Measurements from ENCODE around the gene NFATC4. TPM values are rescaled to one million over a fixed set of nuclear protein-coding genes. Genes with fewer than 3 reads are reported as not detected.
"Not testable (repeated sequence)": the region's sequence is repeated elsewhere in the genome, so short reads cannot be mapped to it uniquely, and the experiment has no call there.

Gene NFATC4
- total RNA-seq, 1 donor from 2014 or later = 298 TPM

DNA sequence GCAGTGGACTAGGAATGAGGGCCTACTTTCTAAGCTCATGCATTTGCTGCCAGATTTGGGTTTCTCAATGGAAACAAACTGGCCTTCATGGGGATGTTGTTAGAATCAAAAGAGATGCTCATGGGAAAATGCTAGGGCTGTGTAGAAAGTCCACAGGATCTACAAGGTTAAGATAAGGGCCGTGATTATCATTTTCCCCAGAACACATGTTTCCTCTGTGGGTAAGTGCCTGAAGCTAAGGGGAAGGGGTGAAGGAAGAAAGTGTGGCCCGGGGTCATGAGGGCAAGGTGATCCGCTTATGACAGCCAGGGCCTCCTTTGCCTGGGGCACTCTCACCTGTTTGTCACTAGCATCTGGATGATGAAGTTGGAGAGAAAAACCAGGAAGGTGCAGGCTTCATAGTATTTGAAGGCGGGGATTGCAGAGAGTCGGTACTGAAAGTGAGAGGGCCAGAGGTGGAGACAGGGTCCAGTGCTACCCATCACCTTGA lies 42.9 kb upstream of the NFATC4 start:
- Mint-ChIP-seq H3K27me3 (ENCODE audit: low read depth) (peaks cover 3% of the 10 kb centered on the region), H3K4me1 (peaks cover 5% of the 10 kb centered on the region)
- no peak for DNase-seq (ENCODE audit: low spot score in 2 of 2, unreplicated experiment in 2 of 2)

DNA sequence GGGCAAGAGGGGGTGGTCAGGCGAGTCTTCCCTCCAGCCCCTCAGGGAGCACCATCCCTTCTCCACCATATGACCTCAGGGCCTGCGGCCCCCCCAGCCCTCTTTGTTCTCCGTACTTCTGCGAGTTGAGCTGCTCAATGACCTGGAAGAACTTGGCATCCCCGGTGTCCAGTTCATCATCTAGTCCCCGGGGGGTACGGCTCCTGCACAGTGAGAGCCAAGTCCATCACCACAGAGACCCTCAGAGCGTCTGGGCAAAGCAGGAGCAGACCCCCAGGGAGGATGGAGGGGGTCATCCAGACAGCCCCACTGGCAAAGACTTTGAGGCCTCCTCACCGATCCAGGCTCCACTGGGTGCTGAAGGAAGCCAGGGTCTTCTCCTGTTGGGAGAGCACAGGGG lies 42.0 kb upstream of the NFATC4 start:
- no peaks in the 10 kb centered on the region for H3K9me3 Mint-ChIP-seq
- DNase-seq (ENCODE audit: low spot score in 2 of 2, unreplicated experiment in 2 of 2) = no peak
- peaks cover 4% of the 10 kb centered on the region for H3K27me3 Mint-ChIP-seq (ENCODE audit: low read depth)
- TF ChIP-seq, protein P1, sequence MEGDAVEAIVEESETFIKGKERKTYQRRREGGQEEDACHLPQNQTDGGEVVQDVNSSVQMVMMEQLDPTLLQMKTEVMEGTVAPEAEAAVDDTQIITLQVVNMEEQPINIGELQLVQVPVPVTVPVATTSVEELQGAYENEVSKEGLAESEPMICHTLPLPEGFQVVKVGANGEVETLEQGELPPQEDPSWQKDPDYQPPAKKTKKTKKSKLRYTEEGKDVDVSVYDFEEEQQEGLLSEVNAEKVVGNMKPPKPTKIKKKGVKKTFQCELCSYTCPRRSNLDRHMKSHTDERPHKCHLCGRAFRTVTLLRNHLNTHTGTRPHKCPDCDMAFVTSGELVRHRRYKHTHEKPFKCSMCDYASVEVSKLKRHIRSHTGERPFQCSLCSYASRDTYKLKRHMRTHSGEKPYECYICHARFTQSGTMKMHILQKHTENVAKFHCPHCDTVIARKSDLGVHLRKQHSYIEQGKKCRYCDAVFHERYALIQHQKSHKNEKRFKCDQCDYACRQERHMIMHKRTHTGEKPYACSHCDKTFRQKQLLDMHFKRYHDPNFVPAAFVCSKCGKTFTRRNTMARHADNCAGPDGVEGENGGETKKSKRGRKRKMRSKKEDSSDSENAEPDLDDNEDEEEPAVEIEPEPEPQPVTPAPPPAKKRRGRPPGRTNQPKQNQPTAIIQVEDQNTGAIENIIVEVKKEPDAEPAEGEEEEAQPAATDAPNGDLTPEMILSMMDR (IDR thresholded peaks at IDR 0.05; ENCODE audit: unreplicated experiment) = no peak
- no peaks in the 10 kb centered on the region for H3K36me3 Mint-ChIP-seq
- peaks cover 5% of the 10 kb centered on the region for H3K4me1 Mint-ChIP-seq
- no peak overlapping the region for H3K27ac Mint-ChIP-seq
- H3K4me3 Mint-ChIP-seq = no peak overlapping the region

More for the DNA sequence above, 42.9 kb upstream of the NFATC4 start:
- no peak overlapping the region for H3K27ac Mint-ChIP-seq
- H3K9me3 Mint-ChIP-seq = no peaks in the 10 kb centered on the region
- no peak overlapping the region for H3K4me3 Mint-ChIP-seq
- TF ChIP-seq, protein P1 (IDR thresholded peaks at IDR 0.05; ENCODE audit: unreplicated experiment) = no peak
- no peaks in the 10 kb centered on the region for H3K36me3 Mint-ChIP-seq

DNA sequence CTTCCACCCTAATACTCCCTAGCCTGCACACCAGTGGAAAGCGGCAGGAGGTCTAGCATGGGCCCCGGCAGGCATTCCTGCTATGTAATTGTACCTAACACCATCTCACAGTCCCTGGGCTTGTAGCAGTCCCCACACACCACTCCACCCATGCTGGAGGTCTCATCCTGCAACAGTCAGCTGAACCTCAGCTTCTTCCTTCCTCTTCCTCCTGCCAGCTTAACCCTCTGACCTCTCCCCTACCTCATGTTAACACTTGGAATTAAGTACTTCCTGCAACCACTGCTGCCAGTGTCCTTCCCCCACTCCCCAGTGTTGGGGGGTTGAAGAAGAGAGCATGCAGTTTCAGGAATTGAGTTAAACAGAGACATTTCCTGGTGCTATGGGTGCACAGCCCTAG lies 40.7 kb upstream of the NFATC4 start:
- H3K9me3 Mint-ChIP-seq = no peaks in the 10 kb centered on the region
- H3K4me1 Mint-ChIP-seq = peaks cover 4% of the 10 kb centered on the region
- TF ChIP-seq, protein P1 (IDR thresholded peaks at IDR 0.05; ENCODE audit: unreplicated experiment) = no peak
- H3K36me3 Mint-ChIP-seq = no peaks in the 10 kb centered on the region
- no peak for DNase-seq (ENCODE audit: low spot score in 2 of 2, unreplicated experiment in 2 of 2)
- H3K4me3 Mint-ChIP-seq = no peak overlapping the region
- H3K27ac Mint-ChIP-seq = no peak overlapping the region
- peaks cover 14% of the 10 kb centered on the region for H3K27me3 Mint-ChIP-seq (ENCODE audit: low read depth)

DNA sequence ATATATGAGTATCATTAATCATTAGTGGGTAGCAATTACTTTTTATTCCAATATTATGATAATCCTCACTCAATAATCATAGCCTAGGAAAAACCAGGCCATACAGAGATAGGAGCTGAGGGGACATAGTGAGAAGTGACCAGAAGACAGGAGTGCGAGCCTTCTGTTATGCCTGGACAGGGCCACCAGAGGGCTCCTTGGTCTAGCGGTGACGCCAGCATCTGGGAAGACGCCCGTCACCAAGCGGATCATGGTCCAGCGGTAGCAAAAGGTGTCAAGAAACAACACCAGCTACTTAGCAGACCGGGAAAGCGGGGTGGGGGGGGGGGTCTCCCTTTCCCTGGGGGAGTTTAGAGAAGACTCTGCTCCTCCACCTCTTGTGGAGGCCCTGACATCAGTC lies 40.1 kb upstream of the NFATC4 start:
- H3K27me3 Mint-ChIP-seq (ENCODE audit: low read depth) = peaks cover 20% of the 10 kb centered on the region
- H3K9me3 Mint-ChIP-seq, H3K36me3 Mint-ChIP-seq, H3K27ac Mint-ChIP-seq, H3K4me3 Mint-ChIP-seq, H3K4me1 Mint-ChIP-seq: not testable (repeated sequence)
- TF ChIP-seq, protein P1 (IDR thresholded peaks at IDR 0.05; ENCODE audit: unreplicated experiment) = peak; percentile 42
- peak in 1 of 2 experiments; percentile 47 for DNase-seq (ENCODE audit: low spot score in 2 of 2, unreplicated experiment in 2 of 2)

GRCh38 chr14:24329073-24329663 lies 38.8 kb upstream of the NFATC4 start:
- Mint-ChIP-seq H3K9me3 (no peaks in the 10 kb centered on the region), H3K4me3 (no peak overlapping the region), H3K4me1 (peaks cover 11% of the 10 kb centered on the region), H3K36me3 (no peaks in the 10 kb centered on the region), H3K27ac (no peak overlapping the region), H3K27me3 (ENCODE audit: low read depth) (peaks cover 33% of the 10 kb centered on the region)
- TF ChIP-seq, protein P1 (IDR thresholded peaks at IDR 0.05; ENCODE audit: unreplicated experiment) = no peak
- DNase-seq (ENCODE audit: low spot score in 2 of 2, unreplicated experiment in 2 of 2) = no peak

Data from mesothelial cell of epicardium (in vitro differentiated cells).